Calu3 (cell line): ENCODE data around the gene GRB10. TPM values are rescaled to one million over a fixed set of nuclear protein-coding genes. Genes with fewer than 3 reads are reported as not detected.

ENCODE experiments used
- BruUV-seq: library from RNA; stranded (reverse); fragments of 400-500 nt; replicated peaks from 2 replicates; lab custom pipeline; 2021; lab: Mats Ljungman, UMichigan
- CTCF ChIA-PET: fragments of 300-600 bp; sonication (Branson Sonifier 250); formaldehyde crosslinking; loops from one replicate; lab custom pipeline; 2022; ENCODE audit warnings: antibody characterized with exemption; lab: Charles Lee
- DNase-seq: peaks from one replicate; pipeline ENCODE4 v3.0.0; 2022
- H3K27ac Mint-ChIP-seq: one replicate; pipeline ENCODE4 v1.8.0; 2022; ENCODE audit warnings: mixed read lengths; ENCODE audit not compliant: unreplicated experiment
- H3K27me3 Mint-ChIP-seq: one replicate; pipeline ENCODE4 v1.8.0; 2022; ENCODE audit warnings: mixed read lengths; ENCODE audit not compliant: unreplicated experiment
- H3K36me3 Mint-ChIP-seq: one replicate; pipeline ENCODE4 v1.8.0; 2022; ENCODE audit warnings: mild to moderate bottlenecking, moderate library complexity, mixed read lengths; ENCODE audit not compliant: insufficient read depth, unreplicated experiment
- H3K4me1 Mint-ChIP-seq: one replicate; pipeline ENCODE4 v1.8.0; 2022; ENCODE audit warnings: mild to moderate bottlenecking, low read depth, mixed read lengths; ENCODE audit not compliant: unreplicated experiment
- H3K4me3 Mint-ChIP-seq: one replicate; pipeline ENCODE4 v1.8.0; 2022; ENCODE audit warnings: mild to moderate bottlenecking, low read depth, moderate library complexity, mixed read lengths; ENCODE audit not compliant: unreplicated experiment
- H3K9me3 Mint-ChIP-seq: one replicate; pipeline ENCODE4 v1.8.0; 2022; ENCODE audit warnings: low read depth, mixed read lengths; ENCODE audit not compliant: unreplicated experiment
- CTCF ChIP-seq: fragments of 200-600 bp; IDR thresholded peaks from one replicate; pipeline ENCODE4 v1.8.0; 2022; ENCODE audit warnings: antibody characterized with exemption; ENCODE audit not compliant: unreplicated experiment
- intact Hi-C: fragments of 100-400 bp; cut with micrococcal nuclease; formaldehyde crosslinking; loops from one replicate; pipeline ENCODE4 v1.10.0; 2022; ENCODE audit not compliant: unreplicated experiment
- total RNA-seq: library from RNA; stranded (reverse); gene quantifications from 2 replicates; pipeline ENCODE4 v1.2.3, GENCODE V29; 2022

GRB10 gene
- total RNA-seq, 1 experiment from 2014 or later = 90.6 TPM

- no peak overlapping the region for H3K27ac Mint-ChIP-seq
- H3K27me3 Mint-ChIP-seq = no peaks in the 10 kb centered on the region
- intact Hi-C loops = no loop called here
- peaks cover 20% of the 10 kb centered on the region for H3K36me3 Mint-ChIP-seq
- H3K4me1 Mint-ChIP-seq = peaks cover 51% of the 10 kb centered on the region
- no peak for DNase-seq
- H3K4me3 Mint-ChIP-seq = no peak overlapping the region
- H3K9me3 Mint-ChIP-seq = no peaks in the 10 kb centered on the region
- CTCF ChIA-PET = interaction anchor here (0.6 kb wide), 1 partner anchor 177 kb away, joined by 3 read pairs; no protein-coding TSS in a partner anchor
- no TSS peak for BruUV-seq
- no peak for TF ChIP-seq CTCF
Observed at GRCh38 chr7:50717181-50717580, 65.5 kb downstream of the GRB10 start.

GRCh38 chr7:50714857-50715256 lies 67.8 kb downstream of the GRB10 start:
- CTCF ChIA-PET = interaction anchor here (1.0 kb wide), 1 partner anchor 426 kb away, joined by 4 read pairs; no protein-coding TSS in a partner anchor
- H3K27me3 Mint-ChIP-seq = no peaks in the 10 kb centered on the region
- no TSS peak for BruUV-seq

GRCh38 chr7:50713123-50713965 lies 69.4 kb downstream of the GRB10 start:
- intact Hi-C loops = no loop called here
- Mint-ChIP-seq H3K27me3 (no peaks in the 10 kb centered on the region), H3K9me3 (no peaks in the 10 kb centered on the region), H3K4me3 (no peak overlapping the region), H3K27ac (no peak overlapping the region), H3K36me3 (peaks cover 13% of the 10 kb centered on the region), H3K4me1 (peaks cover 65% of the 10 kb centered on the region)
- no peak for TF ChIP-seq CTCF
- BruUV-seq = no TSS peak
- CTCF ChIA-PET = interaction anchor here (1.6 to 2.3 kb wide), 2 partner anchors 9 to 13 kb away, joined by 5 to 6 read pairs; no protein-coding TSS in a partner anchor
- DNase-seq = no peak

More at GRCh38 chr7:50714857-50715256, 67.8 kb downstream of the GRB10 start:
- DNase-seq = peak; percentile 66
- intact Hi-C loops = no loop called here
- Mint-ChIP-seq H3K36me3 (peaks cover 14% of the 10 kb centered on the region), H3K4me1 (peaks cover 66% of the 10 kb centered on the region), H3K27ac (peak overlapping the region; percentile 38), H3K9me3 (no peaks in the 10 kb centered on the region), H3K4me3 (peak overlapping the region; percentile 5)
- no peak for TF ChIP-seq CTCF

- no peak for DNase-seq
- BruUV-seq = no TSS peak
- no peak for TF ChIP-seq CTCF
- intact Hi-C loops = no loop called here
- H3K27me3 Mint-ChIP-seq = no peaks in the 10 kb centered on the region
- no peaks in the 10 kb centered on the region for H3K9me3 Mint-ChIP-seq
- no peak overlapping the region for H3K4me3 Mint-ChIP-seq
- CTCF ChIA-PET = interaction anchor here (1.6 to 2.3 kb wide), 2 partner anchors 9 to 12 kb away, joined by 5 to 6 read pairs; no protein-coding TSS in a partner anchor
- peaks cover 11% of the 10 kb centered on the region for H3K36me3 Mint-ChIP-seq
- peaks cover 74% of the 10 kb centered on the region for H3K4me1 Mint-ChIP-seq
- H3K27ac Mint-ChIP-seq = no peak overlapping the region
Observed at GRCh38 chr7:50712252-50713122, 70.2 kb downstream of the GRB10 start.
